Bronchial epithelial cell (primary cell): ENCODE data around the gene RACGAP1. TPM values are rescaled to one million over a fixed set of nuclear protein-coding genes. Genes with fewer than 3 reads are reported as not detected.
A peak's percentile ranks its signal among the peaks of the same experiment; 100 is the strongest.
"Not testable (repeated sequence)": the region's sequence is repeated elsewhere in the genome, so short reads cannot be mapped to it uniquely, and the experiment has no call there.

Experiments used
- DNase-seq: peaks from one replicate; pipeline ENCODE4 v3.0.0-alpha.2; 2010; ENCODE audit warnings: low read depth
- FAIRE-seq: peaks from 2 replicates; lab custom pipeline; 2011; peaks lifted over from hg19 to GRCh38; lab: Jason Lieb, UNC
- H3K27me3 ChIP-seq: 2 replicates; pipeline ENCODE4 v1.5.1; 2011; ENCODE audit warnings: low read length; ENCODE audit not compliant: control insufficient read depth, insufficient read depth
- H3K36me3 ChIP-seq: 2 replicates; pipeline ENCODE4 v1.5.1; 2011; ENCODE audit warnings: low read length; ENCODE audit not compliant: control insufficient read depth, insufficient read depth
- H3K4me3 ChIP-seq: 2 replicates; pipeline ENCODE4 v1.5.1; 2011; ENCODE audit warnings: mild to moderate bottlenecking, low read depth, low read length, control low read depth
- CTCF ChIP-seq: IDR thresholded peaks from 2 replicates; pipeline ENCODE4 v1.5.1; 2011; ENCODE audit warnings: mild to moderate bottlenecking, moderate library complexity, low read length, control low read depth, inconsistent platforms; ENCODE audit not compliant: insufficient read depth, severe bottlenecking
- total RNA-seq: library from RNA; depleted of rRNA; stranded (reverse); fragments of >200 nt; gene quantifications from 2 replicates; pipeline ENCODE4 v1.2.1, GENCODE V29; 2014

The RACGAP1 gene
- total RNA-seq, 1 donor from 2014 or later = 11.3 TPM

DNA sequence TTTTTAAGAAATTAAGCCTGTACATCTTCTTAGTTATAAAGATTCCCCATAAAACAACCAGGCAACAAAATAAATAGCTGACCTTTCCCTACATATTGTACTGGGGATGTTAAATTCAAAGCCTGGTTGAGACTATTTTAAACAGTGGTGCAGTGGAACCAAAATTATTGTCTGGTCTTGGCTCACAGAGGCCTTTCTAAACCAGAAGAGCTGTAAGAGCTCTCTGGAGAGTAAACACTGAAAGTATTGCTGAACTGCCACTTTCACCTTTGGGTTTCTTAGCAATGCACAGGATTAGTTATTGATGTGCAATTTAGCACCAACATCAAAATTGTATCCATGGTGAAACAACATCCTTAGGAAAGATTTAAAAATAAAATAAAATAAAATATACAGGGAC, 20.6 kb downstream of the RACGAP1 start:
- no peak for DNase-seq
- H3K4me3 ChIP-seq = no peak overlapping the region
- no peak for FAIRE-seq
- no peak for TF ChIP-seq CTCF
- peaks cover 3% of the 10 kb centered on the region for H3K36me3 ChIP-seq
- no peaks in the 10 kb centered on the region for H3K27me3 ChIP-seq

GRCh38 chr12:50003595-50003994, 21.7 kb downstream of the RACGAP1 start:
- Histone ChIP-seq H3K4me3 (no peak overlapping the region), H3K27me3 (no peaks in the 10 kb centered on the region), H3K36me3 (peaks cover 3% of the 10 kb centered on the region)
- TF ChIP-seq CTCF = no peak
- FAIRE-seq (no peak), DNase-seq (no peak)

GRCh38 chr12:49998453-49998852, 26.8 kb downstream of the RACGAP1 start:
- no peak for TF ChIP-seq CTCF
- Histone ChIP-seq H3K27me3 (no peaks in the 10 kb centered on the region), H3K36me3 (peaks cover 2% of the 10 kb centered on the region), H3K4me3 (no peak overlapping the region)
- FAIRE-seq = no peak
- DNase-seq = no peak

DNA sequence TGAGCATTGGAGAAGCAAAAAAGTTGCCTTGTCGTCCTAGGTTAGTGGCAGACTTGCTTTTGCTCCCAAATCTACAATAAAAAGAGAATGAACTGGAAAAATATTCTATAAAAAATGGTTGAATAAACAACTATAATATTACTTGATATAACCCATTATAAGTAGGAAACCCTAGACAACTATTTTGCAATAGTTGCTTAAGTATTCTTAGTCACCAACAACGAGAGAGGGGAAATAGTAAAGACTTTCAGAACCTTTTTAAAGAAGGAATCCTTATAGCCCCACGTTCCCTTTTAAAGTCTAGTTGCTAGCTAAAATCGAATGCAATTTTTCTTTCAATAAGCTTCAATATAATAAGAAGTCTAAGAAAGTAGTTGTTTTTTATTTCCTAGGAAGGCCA, 35.0 kb downstream of the RACGAP1 start:
- no peak for FAIRE-seq
- no peaks in the 10 kb centered on the region for H3K27me3 ChIP-seq
- no peaks in the 10 kb centered on the region for H3K36me3 ChIP-seq
- peak; percentile 71 for DNase-seq
- no peak overlapping the region for H3K4me3 ChIP-seq
- no peak for TF ChIP-seq CTCF

DNA sequence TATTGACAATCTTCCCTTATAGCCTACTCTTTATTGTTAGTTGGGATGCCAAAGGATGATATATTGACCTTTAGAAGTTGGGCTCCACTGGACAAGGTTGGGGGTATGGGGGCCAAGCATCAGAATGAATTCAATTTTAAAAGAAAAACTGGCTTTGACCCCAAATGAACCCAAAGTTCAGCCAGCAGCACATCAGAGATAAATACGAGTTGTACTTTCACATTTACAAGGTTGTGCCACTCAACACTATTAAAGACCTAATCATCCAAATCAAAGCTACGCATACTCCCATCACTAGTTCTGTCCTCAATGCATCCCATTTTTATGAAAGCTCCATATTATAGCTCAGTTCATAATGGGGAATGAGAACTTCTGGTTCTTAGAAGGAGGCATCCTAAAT, 35.9 kb downstream of the RACGAP1 start:
- DNase-seq, H3K27me3 ChIP-seq, FAIRE-seq, H3K4me3 ChIP-seq, H3K36me3 ChIP-seq: not testable (repeated sequence)

GRCh38 chr12:49987625-49988303, 37.5 kb downstream of the RACGAP1 start:
- DNase-seq (no peak), FAIRE-seq (no peak)
- TF ChIP-seq CTCF = no peak
- H3K27me3 ChIP-seq = no peaks in the 10 kb centered on the region
- H3K4me3 ChIP-seq = no peak overlapping the region
- no peaks in the 10 kb centered on the region for H3K36me3 ChIP-seq

- H3K27me3 ChIP-seq, H3K36me3 ChIP-seq, DNase-seq, FAIRE-seq, H3K4me3 ChIP-seq: not testable (repeated sequence)
Observed at GRCh38 chr12:49986476-49986875, 38.8 kb downstream of the RACGAP1 start.
